WI38 (cell line): ENCODE results near the gene SPINT2.

Source experiments
- H3K4me3 ChIP-seq: 2 replicates; pipeline ENCODE4 v1.5.1; 2011; ENCODE audit warnings: low read depth, mild to moderate bottlenecking, control low read depth, low read length
- CTCF ChIP-seq: IDR thresholded peaks from 2 replicates; pipeline ENCODE4 v1.5.1; 2012; ENCODE audit warnings: low read depth, mild to moderate bottlenecking, control low read depth, low read length

SPINT2 gene

GRCh38 chr19:38280030-38280921 is 15.9 kb downstream of the SPINT2 start:
- no peak for TF ChIP-seq CTCF
- no peak overlapping the region for H3K4me3 ChIP-seq

- TF ChIP-seq CTCF = no peak
- no peak overlapping the region for H3K4me3 ChIP-seq
These were observed 17.6 kb downstream of the SPINT2 start for GRCh38 chr19:38281811-38282566.

- TF ChIP-seq CTCF = no peak
- no peak overlapping the region for H3K4me3 ChIP-seq
These were observed 18.9 kb downstream of the SPINT2 start for GRCh38 chr19:38283271-38283670.

- no peak overlapping the region for H3K4me3 ChIP-seq
These were observed 20.0 kb downstream of the SPINT2 start for GRCh38 chr19:38284422-38284821.

GRCh38 chr19:38285567-38285966 is 21.2 kb downstream of the SPINT2 start:
- no peak overlapping the region for H3K4me3 ChIP-seq
- no peak for TF ChIP-seq CTCF

More at GRCh38 chr19:38284422-38284821, 20.0 kb downstream of the SPINT2 start:
- TF ChIP-seq CTCF = no peak

- no peak overlapping the region for H3K4me3 ChIP-seq
- TF ChIP-seq CTCF = no peak
These were observed 23.2 kb downstream of the SPINT2 start for GRCh38 chr19:38287604-38288003.
